GM13977 (cell line): ENCODE data around the gene OCA2.

Experiments used
- DNase-seq: peaks from one replicate; pipeline ENCODE4 v3.0.0; 2012; ENCODE audit warnings: low spot score
- CTCF ChIP-seq: IDR thresholded peaks from 2 replicates; pipeline ENCODE4 v1.5.1; 2012; ENCODE audit warnings: mild to moderate bottlenecking, control low read depth; ENCODE audit not compliant: insufficient read depth; ENCODE audit errors: extremely low read depth, missing control alignments
- in situ Hi-C: fragments of 300-500 bp; cut with MboI; formaldehyde crosslinking; loops from one replicate; pipeline ENCODE4 v1.12.0; 2022; ENCODE audit warnings: low sequenced_read_pairs, low pct_unique_long_range_greater_than_20kb, mixed read lengths, inconsistent platforms; ENCODE audit not compliant: unreplicated experiment

The OCA2 gene

GRCh38 chr15:27993996-27994780 lies 104.9 kb downstream of the OCA2 start:
- no peak for DNase-seq
- in situ Hi-C loops = no loop called here
- TF ChIP-seq CTCF = no peak

DNA sequence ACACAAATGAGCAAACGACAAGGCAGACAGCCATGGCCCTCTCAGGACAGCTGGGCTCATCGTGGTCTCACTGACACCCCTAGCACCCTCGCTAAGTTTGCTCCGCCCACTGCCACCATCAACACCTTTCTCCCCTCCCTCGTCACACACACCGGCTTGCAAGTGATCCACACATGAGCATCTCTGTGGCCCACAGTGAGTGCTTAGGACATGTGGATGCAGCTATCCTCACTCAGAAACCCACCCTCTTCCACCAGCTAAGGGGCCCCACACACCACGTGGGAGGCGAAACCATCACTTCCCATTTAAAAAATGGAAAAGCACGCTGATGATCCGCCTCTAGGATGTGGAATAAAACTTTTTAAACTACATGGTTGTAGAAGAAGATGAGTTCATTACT lies 105.6 kb downstream of the OCA2 start:
- DNase-seq = no peak
- TF ChIP-seq CTCF = no peak
- in situ Hi-C loops = no loop called here

GRCh38 chr15:27990521-27991515 lies 108.3 kb downstream of the OCA2 start:
- no peak for TF ChIP-seq CTCF
- DNase-seq = no peak
- in situ Hi-C loops = no loop called here

- TF ChIP-seq CTCF = no peak
- DNase-seq = no peak
- in situ Hi-C loops = no loop called here
Measured at GRCh38 chr15:27989838-27990237, 109.3 kb downstream of the OCA2 start.

DNA sequence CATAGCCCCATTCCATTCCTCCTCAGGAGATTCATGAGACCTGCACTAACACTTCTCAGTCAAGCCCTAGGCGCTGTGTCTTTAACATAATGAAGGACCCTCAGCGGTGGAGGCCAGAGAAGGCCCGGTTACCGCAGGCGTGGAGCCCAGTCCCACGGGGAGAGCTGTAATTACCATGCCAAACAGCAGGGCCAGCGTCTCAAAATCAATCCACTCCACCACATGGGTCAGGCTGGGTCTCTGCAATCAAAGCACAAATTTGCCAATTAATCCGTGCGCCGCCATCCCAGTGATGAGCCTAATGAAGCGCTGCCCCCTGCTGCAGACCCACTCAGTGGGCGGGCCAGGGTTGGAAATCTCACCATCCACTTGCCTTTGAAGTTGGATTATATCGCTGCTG lies 109.7 kb downstream of the OCA2 start:
- in situ Hi-C loops = no loop called here
- TF ChIP-seq CTCF = no peak
- no peak for DNase-seq

- in situ Hi-C loops = no loop called here
- DNase-seq = no peak
Measured at GRCh38 chr15:27985099-27985498, 114.0 kb downstream of the OCA2 start.

More at GRCh38 chr15:27985099-27985498, 114.0 kb downstream of the OCA2 start:
- TF ChIP-seq CTCF = no peak
